ENCODE measurements around the gene TBX10. TPM values are rescaled to one million over a fixed set of nuclear protein-coding genes. Genes with fewer than 3 reads are reported as not detected.

The TBX10 gene
- total RNA-seq, 1 experiment from 2014 or later = not detected

- ChIA-PET RAD21 (ENCODE audit: low non-redundant PET in 1 of 2, low total read pairs in 2 of 2, uncharacterized antibody in 2 of 2, unreplicated experiment in 2 of 2) (no interaction called here), CTCF (interaction anchor here (0.6 to 2.5 kb wide), 2 partner anchors 15 to 420 kb away, joined by 3 to 10 read pairs; partner anchors contain the start of gene NUDT8), POLR2A (no interaction called here)
- ATAC-seq (no peak), DNase-seq (ENCODE audit: low read depth, low spot score) (no peak)
- Histone ChIP-seq H3K9ac (ENCODE audit: low read length) (no peak overlapping the region), H4K20me1 (ENCODE audit: insufficient read depth) (no peaks in the 10 kb centered on the region), H3K9me3 (ENCODE audit: control insufficient read depth in 1 of 2, insufficient read depth in 1 of 2, low read depth in 1 of 2, low read length in 2 of 2) (no peaks in the 10 kb centered on the region; a peak in 2 of 4 replicates), H3K27me3 (ENCODE audit: insufficient read depth, low read length) (no peaks in the 10 kb centered on the region), H3K36me3 (ENCODE audit: control insufficient read depth in 1 of 2, insufficient read depth in 2 of 2, low read length in 2 of 2) (no peaks in the 10 kb centered on the region), H3K9me2 (ENCODE audit: insufficient read depth) (no peaks in the 10 kb centered on the region), H3K4me3 (replicated peaks in 1 of 2; ENCODE audit: low read depth in 1 of 2, low read length in 2 of 2) (no peak overlapping the region), H2AFZ (ENCODE audit: low read depth, low read length, poor library complexity, severe bottlenecking) (no peak overlapping the region), H3K79me2 (ENCODE audit: insufficient read depth, low read length) (no peaks in the 10 kb centered on the region), H3K4me2 (ENCODE audit: low read length) (no peak overlapping the region), H3K4me1 (ENCODE audit: control insufficient read depth in 1 of 2, insufficient read depth in 2 of 2, low read length in 2 of 2) (peaks cover 0 to 4% of the 10 kb centered on the region in 2 experiments; a peak in 1 of 4 replicates), H3K27ac (ENCODE audit: low read depth, low read length) (no peak overlapping the region)
- no peak for TF ChIP-seq JUND (IDR thresholded peaks at IDR 0.05)
- no peak for TF ChIP-seq EZH2phosphoT487 (IDR thresholded peaks at IDR 0.05; ENCODE audit: borderline replicate concordance)
- TF ChIP-seq CBX3 (IDR thresholded peaks at IDR 0.05; ENCODE audit: low read depth) = no peak
- TF ChIP-seq ZNF274 (IDR thresholded peaks at IDR 0.05; ENCODE audit: low read depth, low read length) = no peak
- TF ChIP-seq REST (IDR thresholded peaks at IDR 0.05; ENCODE audit: low read depth) = no peak
- TF ChIP-seq ELF1 (IDR thresholded peaks at IDR 0.05; ENCODE audit: borderline replicate concordance, low read depth) = no peak
- no peak for TF ChIP-seq POLR2A (IDR thresholded peaks at IDR 0.05; ENCODE audit: borderline replicate concordance, extremely low read depth, insufficient read depth, insufficient read length)
- TF ChIP-seq, protein P1, sequence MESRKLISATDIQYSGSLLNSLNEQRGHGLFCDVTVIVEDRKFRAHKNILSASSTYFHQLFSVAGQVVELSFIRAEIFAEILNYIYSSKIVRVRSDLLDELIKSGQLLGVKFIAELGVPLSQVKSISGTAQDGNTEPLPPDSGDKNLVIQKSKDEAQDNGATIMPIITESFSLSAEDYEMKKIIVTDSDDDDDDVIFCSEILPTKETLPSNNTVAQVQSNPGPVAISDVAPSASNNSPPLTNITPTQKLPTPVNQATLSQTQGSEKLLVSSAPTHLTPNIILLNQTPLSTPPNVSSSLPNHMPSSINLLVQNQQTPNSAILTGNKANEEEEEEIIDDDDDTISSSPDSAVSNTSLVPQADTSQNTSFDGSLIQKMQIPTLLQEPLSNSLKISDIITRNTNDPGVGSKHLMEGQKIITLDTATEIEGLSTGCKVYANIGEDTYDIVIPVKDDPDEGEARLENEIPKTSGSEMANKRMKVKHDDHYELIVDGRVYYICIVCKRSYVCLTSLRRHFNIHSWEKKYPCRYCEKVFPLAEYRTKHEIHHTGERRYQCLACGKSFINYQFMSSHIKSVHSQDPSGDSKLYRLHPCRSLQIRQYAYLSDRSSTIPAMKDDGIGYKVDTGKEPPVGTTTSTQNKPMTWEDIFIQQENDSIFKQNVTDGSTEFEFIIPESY (IDR thresholded peaks at IDR 0.05; ENCODE audit: extremely low read depth, insufficient replicate concordance, low read length) = no peak
- no peak for TF ChIP-seq FOSL1 (IDR thresholded peaks at IDR 0.05; ENCODE audit: low read depth)
- no peak for TF ChIP-seq EZH2 (IDR thresholded peaks at IDR 0.05)
- TF ChIP-seq SRF (IDR thresholded peaks at IDR 0.05; ENCODE audit: low read depth) = no peak
- no peak for TF ChIP-seq EGR1 (IDR thresholded peaks at IDR 0.05; ENCODE audit: low read depth)
- TF ChIP-seq POLR2AphosphoS5 (IDR thresholded peaks at IDR 0.05; ENCODE audit: low read depth, low read length) = no peak
- TF ChIP-seq SP1 (IDR thresholded peaks at IDR 0.05; ENCODE audit: low read depth) = no peak
- no peak for TF ChIP-seq ZFX (IDR thresholded peaks at IDR 0.05)
- TF ChIP-seq SIN3A (IDR thresholded peaks at IDR 0.05; ENCODE audit: low read depth) = no peak
- TF ChIP-seq, protein P2, sequence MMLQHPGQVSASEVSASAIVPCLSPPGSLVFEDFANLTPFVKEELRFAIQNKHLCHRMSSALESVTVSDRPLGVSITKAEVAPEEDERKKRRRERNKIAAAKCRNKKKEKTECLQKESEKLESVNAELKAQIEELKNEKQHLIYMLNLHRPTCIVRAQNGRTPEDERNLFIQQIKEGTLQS (IDR thresholded peaks at IDR 0.05) = no peak
- TF ChIP-seq CEBPB (IDR thresholded peaks at IDR 0.05; ENCODE audit: low read depth) = no peak
- intact Hi-C loops (cut with micrococcal nuclease) = loop anchor here (10.0 kb wide), 1 partner anchor 160 kb away; no protein-coding TSS in a partner anchor
- no TSS peak for BruUV-seq (replicated peaks)
Observed at GRCh38 chr11:67644472-67645418, 5.2 kb upstream of the TBX10 start.

All from HCT116 (cell line).